GM12878 (cell line): ENCODE measurements around the gene C15orf61. TPM values are rescaled to one million over a fixed set of nuclear protein-coding genes. Genes with fewer than 3 reads are reported as not detected.

Experiments used
- ATF7 ChIP-seq: fragments of 450-650 bp; IDR thresholded peaks from 2 replicates; pipeline ENCODE4 v1.6.1; 2016; ENCODE audit warnings: low read depth, mild to moderate bottlenecking
- CBX3 ChIP-seq: fragments of 200-600 bp; sonication (generic); IDR thresholded peaks from 2 replicates; pipeline ENCODE4 v1.6.1; 2016; ENCODE audit warnings: low read depth, borderline replicate concordance
- CHD1 ChIP-seq: IDR thresholded peaks from 2 replicates; pipeline ENCODE4 v1.6.1; 2012; ENCODE audit warnings: low read depth, low read length, improper control_type of control experiment
- JUNB ChIP-seq: IDR thresholded peaks from 2 replicates; pipeline ENCODE4 v1.6.1; 2016; ENCODE audit warnings: antibody characterized with exemption, mild to moderate bottlenecking
- MEF2A ChIP-seq: IDR thresholded peaks from 2 replicates; pipeline ENCODE4 v1.6.1; 2011; ENCODE audit warnings: low read depth, mild to moderate bottlenecking, low read length, moderate library complexity; ENCODE audit not compliant: insufficient read depth
- MTA3 ChIP-seq: IDR thresholded peaks from 2 replicates; pipeline ENCODE4 v1.6.1; 2012; ENCODE audit warnings: low read length, inconsistent platforms, borderline replicate concordance
- MYC ChIP-seq: IDR thresholded peaks from 2 replicates; pipeline ENCODE4 v1.6.1; 2011; ENCODE audit warnings: mild to moderate bottlenecking, low read length, moderate library complexity, inconsistent platforms; ENCODE audit not compliant: insufficient read depth, insufficient replicate concordance, insufficient read length, severe bottlenecking
- NR2F1 ChIP-seq: fragments of 450-650 bp; conservative IDR thresholded peaks from 2 replicates; pipeline ENCODE4 v1.6.1; 2017; ENCODE audit warnings: mild to moderate bottlenecking
- SIX5 ChIP-seq: IDR thresholded peaks from 2 replicates; pipeline ENCODE4 v1.6.1; 2011; ENCODE audit warnings: mild to moderate bottlenecking, low read depth, low read length, moderate library complexity; ENCODE audit not compliant: severe bottlenecking
- SRF ChIP-seq, 2 experiments: IDR thresholded peaks; 2 replicates each; pipeline ENCODE4 v1.6.1; 2011; ENCODE audit warnings: low read depth in 2 of 2, low read length in 2 of 2, mild to moderate bottlenecking in 1 of 2, moderate library complexity in 1 of 2
- TAF1 ChIP-seq: IDR thresholded peaks from 2 replicates; pipeline ENCODE4 v1.6.1; 2011; ENCODE audit warnings: mild to moderate bottlenecking, low read depth, low read length, borderline replicate concordance
- YY1 ChIP-seq: IDR thresholded peaks from 2 replicates; pipeline ENCODE4 v1.6.1; 2011; ENCODE audit warnings: low read depth, mild to moderate bottlenecking, low read length
- polyA plus RNA-seq, 11 experiments: library from polyadenylated mRNA; depleted of rRNA in 4 of 11; unstranded in 6 of 11; stranded (reverse) in 5 of 11; fragments of >200 nt; fragmentation: Nextera tagmentation in 4 of 11; fragmentation: Illumina TruSeq in 1 of 11; extraction: Ambion mirVana in 4 of 11; extraction: Trizol in 1 of 11; gene quantifications; 1 replicate in 1 of 11; 2 replicates in 10 of 11; pipeline versions ENCODE4 v1.2.1 to v1.2.3, GENCODE V29; 2011 to 2016; ENCODE audit warnings: inconsistent platforms in 2 of 11, missing spikeins in 2 of 11, low read depth in 1 of 11
- total RNA-seq, 4 experiments: library from RNA; depleted of rRNA in 3 of 4; stranded (reverse); fragments of >200 nt in 3 of 4; fragmentation: Illumina TruSeq in 1 of 4; extraction: Trizol in 1 of 4; gene quantifications; 2 replicates each; pipeline versions ENCODE4 v1.2.1 to v1.2.3, GENCODE V29; 2013 to 2021
- TF ChIP-seq, protein P1 (sequence below): fragments of 450-650 bp; IDR thresholded peaks from 2 replicates; pipeline ENCODE4 v1.6.1; 2018; ENCODE audit warnings: borderline replicate concordance, mild to moderate bottlenecking; ENCODE audit not compliant: partially characterized antibody
- TF ChIP-seq, protein P2 (sequence below): IDR thresholded peaks from 2 replicates; pipeline ENCODE4 v1.6.1; 2012; ENCODE audit warnings: low read length, inconsistent platforms
- TF ChIP-seq, protein P3 (sequence below): fragments of 450-650 bp; IDR thresholded peaks from 2 replicates; pipeline ENCODE4 v1.6.1; 2017; ENCODE audit warnings: mild to moderate bottlenecking
- TF ChIP-seq, protein P4 (sequence below): fragments of 150-350 bp; IDR thresholded peaks from 2 replicates; pipeline ENCODE4 v1.6.1; 2014; ENCODE audit warnings: mild to moderate bottlenecking, low read depth, low read length
- TF ChIP-seq, protein P5 (sequence below): fragments of 150-350 bp; IDR thresholded peaks from 2 replicates; pipeline ENCODE4 v1.6.1; 2016; ENCODE audit warnings: low read depth, low read length

The C15orf61 gene
- total and polyA plus RNA-seq, 10 of the 15 experiments (the other 5 are each of a cell fraction or from before 2014, with no cell fraction given), result 1.4 to 8.7 (median 4.3) TPM

DNA sequence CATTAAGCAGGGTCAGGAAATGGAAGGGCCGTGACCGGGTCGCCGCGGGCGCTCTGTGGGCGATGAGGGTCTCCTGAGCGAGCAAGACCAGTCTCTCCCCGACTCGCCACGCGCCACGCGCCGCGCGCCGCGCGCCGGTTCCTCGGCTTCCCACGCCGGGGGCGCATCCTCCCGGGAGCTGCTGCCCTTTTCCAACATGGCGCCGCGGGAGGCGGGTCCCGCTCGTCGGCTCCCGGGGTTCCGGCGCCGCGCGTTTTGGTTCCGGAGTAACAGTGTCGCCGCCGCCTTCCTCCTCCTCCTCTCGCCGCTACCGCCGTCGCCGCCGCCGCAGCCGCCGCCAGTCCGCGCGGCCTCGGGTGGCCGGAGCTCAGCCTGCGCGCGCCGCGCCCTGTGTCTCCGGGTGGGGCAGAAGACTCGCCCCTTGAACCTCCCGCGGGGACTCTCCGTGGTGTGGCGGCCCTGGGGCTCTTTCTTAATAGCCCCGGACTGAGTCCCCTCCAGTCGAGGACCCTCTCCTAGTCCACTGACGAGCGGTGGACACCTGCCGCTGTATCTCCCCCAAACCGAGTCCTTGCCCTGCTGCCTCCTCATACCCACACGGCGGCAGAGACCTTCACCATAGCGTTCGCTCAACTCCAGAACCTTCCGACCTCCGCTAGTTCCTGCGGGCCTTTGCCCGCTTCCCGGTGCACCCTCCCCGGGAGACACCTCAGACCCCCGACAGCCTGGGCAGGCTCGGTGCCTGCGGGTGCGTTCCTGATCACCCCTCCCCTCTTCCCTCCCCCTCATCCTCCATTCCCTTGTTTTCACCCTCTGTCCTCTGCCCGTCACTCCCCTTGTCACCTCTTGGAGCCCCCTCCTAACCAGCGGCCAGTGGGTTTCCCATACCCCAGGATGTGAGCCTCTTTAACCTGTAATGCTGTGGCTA is 21.8 kb downstream of the C15orf61 start, which contains the start of gene MAP2K5 (continued):
- TF ChIP-seq, protein P1, sequence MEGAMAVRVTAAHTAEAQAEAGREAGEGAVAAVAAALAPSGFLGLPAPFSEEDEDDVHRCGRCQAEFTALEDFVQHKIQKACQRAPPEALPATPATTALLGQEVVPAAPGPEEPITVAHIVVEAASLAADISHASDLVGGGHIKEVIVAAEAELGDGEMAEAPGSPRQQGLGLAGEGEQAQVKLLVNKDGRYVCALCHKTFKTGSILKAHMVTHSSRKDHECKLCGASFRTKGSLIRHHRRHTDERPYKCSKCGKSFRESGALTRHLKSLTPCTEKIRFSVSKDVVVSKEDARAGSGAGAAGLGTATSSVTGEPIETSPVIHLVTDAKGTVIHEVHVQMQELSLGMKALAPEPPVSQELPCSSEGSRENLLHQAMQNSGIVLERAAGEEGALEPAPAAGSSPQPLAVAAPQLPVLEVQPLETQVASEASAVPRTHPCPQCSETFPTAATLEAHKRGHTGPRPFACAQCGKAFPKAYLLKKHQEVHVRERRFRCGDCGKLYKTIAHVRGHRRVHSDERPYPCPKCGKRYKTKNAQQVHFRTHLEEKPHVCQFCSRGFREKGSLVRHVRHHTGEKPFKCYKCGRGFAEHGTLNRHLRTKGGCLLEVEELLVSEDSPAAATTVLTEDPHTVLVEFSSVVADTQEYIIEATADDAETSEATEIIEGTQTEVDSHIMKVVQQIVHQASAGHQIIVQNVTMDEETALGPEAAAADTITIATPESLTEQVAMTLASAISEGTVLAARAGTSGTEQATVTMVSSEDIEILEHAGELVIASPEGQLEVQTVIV, result no peak
- TF ChIP-seq SRF (IDR thresholded peaks at IDR 0.05; ENCODE audit: low read depth in 2 of 2, low read length in 2 of 2) (no peak), NR2F1 (peak; percentile 66), CBX3 (no peak), ATF7 (no peak), TAF1 (peak; percentile 76; the same call in 1 of the 2 replicates), MEF2A (0 out of 2 replicates have a peak, but pooled peaks have one; percentile 7), MTA3 (no peak), SIX5 (peak; percentile 67), CHD1 (0 out of 2 replicates have a peak, but pooled peaks have one; percentile 14), JUNB (no peak), YY1 (peak; percentile 99), MYC (no peak)
- TF ChIP-seq, protein P2, sequence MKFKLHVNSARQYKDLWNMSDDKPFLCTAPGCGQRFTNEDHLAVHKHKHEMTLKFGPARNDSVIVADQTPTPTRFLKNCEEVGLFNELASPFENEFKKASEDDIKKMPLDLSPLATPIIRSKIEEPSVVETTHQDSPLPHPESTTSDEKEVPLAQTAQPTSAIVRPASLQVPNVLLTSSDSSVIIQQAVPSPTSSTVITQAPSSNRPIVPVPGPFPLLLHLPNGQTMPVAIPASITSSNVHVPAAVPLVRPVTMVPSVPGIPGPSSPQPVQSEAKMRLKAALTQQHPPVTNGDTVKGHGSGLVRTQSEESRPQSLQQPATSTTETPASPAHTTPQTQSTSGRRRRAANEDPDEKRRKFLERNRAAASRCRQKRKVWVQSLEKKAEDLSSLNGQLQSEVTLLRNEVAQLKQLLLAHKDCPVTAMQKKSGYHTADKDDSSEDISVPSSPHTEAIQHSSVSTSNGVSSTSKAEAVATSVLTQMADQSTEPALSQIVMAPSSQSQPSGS, result no peak
- TF ChIP-seq, protein P3, sequence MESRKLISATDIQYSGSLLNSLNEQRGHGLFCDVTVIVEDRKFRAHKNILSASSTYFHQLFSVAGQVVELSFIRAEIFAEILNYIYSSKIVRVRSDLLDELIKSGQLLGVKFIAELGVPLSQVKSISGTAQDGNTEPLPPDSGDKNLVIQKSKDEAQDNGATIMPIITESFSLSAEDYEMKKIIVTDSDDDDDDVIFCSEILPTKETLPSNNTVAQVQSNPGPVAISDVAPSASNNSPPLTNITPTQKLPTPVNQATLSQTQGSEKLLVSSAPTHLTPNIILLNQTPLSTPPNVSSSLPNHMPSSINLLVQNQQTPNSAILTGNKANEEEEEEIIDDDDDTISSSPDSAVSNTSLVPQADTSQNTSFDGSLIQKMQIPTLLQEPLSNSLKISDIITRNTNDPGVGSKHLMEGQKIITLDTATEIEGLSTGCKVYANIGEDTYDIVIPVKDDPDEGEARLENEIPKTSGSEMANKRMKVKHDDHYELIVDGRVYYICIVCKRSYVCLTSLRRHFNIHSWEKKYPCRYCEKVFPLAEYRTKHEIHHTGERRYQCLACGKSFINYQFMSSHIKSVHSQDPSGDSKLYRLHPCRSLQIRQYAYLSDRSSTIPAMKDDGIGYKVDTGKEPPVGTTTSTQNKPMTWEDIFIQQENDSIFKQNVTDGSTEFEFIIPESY, result no peak
- TF ChIP-seq, protein P4, sequence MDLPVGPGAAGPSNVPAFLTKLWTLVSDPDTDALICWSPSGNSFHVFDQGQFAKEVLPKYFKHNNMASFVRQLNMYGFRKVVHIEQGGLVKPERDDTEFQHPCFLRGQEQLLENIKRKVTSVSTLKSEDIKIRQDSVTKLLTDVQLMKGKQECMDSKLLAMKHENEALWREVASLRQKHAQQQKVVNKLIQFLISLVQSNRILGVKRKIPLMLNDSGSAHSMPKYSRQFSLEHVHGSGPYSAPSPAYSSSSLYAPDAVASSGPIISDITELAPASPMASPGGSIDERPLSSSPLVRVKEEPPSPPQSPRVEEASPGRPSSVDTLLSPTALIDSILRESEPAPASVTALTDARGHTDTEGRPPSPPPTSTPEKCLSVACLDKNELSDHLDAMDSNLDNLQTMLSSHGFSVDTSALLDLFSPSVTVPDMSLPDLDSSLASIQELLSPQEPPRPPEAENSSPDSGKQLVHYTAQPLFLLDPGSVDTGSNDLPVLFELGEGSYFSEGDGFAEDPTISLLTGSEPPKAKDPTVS, result no peak
- TF ChIP-seq, protein P5, sequence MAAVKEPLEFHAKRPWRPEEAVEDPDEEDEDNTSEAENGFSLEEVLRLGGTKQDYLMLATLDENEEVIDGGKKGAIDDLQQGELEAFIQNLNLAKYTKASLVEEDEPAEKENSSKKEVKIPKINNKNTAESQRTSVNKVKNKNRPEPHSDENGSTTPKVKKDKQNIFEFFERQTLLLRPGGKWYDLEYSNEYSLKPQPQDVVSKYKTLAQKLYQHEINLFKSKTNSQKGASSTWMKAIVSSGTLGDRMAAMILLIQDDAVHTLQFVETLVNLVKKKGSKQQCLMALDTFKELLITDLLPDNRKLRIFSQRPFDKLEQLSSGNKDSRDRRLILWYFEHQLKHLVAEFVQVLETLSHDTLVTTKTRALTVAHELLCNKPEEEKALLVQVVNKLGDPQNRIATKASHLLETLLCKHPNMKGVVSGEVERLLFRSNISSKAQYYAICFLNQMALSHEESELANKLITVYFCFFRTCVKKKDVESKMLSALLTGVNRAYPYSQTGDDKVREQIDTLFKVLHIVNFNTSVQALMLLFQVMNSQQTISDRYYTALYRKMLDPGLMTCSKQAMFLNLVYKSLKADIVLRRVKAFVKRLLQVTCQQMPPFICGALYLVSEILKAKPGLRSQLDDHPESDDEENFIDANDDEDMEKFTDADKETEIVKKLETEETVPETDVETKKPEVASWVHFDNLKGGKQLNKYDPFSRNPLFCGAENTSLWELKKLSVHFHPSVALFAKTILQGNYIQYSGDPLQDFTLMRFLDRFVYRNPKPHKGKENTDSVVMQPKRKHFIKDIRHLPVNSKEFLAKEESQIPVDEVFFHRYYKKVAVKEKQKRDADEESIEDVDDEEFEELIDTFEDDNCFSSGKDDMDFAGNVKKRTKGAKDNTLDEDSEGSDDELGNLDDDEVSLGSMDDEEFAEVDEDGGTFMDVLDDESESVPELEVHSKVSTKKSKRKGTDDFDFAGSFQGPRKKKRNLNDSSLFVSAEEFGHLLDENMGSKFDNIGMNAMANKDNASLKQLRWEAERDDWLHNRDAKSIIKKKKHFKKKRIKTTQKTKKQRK, result no peak
